Measurements from ENCODE around the gene BLACAT1. TPM values are rescaled to one million over a fixed set of nuclear protein-coding genes. Genes with fewer than 3 reads are reported as not detected.
"Not testable (repeated sequence)": the region's sequence is repeated elsewhere in the genome, so short reads cannot be mapped to it uniquely, and the experiment has no call there.

Gene BLACAT1
- polyA plus RNA-seq, 5 donors, result 3.3 to 6.3 (median 4.5) TPM

DNA sequence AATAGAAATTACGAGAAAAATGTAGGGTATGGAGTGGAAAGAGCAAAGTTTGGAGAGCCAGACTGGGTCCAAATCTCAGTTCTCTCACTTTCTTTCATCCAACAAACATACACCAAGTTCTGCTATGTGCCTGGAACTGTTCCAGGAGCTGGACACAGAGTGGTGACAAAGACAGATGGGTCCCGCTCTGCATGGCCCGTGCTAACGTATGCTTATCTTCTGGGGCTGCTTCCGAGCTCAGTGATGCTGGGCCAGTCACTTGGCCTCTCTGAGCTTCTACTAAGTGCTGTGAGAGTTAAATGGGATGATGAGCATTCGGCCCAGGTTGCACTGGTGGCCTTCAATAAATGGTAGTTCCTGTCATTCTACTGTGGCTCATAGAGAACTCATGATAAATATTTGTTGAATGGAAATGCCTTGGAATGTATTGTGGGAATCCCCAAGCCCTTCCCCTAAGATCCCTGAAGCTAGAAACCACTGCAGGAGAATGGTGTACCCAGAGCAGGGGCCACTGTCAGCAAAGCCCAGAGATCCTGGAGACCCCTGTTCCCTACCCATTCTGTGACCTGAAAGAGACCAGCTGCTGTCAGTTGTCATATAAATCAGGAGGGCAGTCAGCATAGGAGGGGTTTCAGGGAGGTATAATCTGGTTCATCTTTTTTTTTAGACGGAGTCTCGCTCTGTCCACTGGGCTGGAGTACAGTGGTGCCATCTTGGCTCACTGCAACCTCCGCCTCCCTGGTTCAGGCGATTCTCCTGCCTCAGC is 37.8 kb downstream of the BLACAT1 start:
- no peak for DNase-seq

DNA sequence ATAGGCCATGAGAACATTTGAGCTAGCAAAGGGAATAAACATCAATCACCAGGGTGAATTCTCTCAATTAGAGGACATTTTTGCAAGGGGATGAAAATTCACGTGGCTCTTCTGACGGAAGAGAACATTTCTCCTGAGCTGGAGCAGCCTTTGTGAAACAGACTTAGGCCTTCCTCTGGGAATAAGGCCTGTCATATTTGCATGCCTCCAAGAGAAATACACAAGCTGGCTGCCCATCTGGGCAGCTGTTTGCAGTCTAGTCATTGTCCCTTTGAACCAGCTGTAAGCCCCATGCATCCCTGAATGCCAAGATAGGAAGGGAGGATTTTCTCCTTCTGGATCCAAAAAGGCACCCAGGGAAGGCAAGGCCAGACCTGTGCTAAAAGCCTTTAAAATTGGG is 39.5 kb downstream of the BLACAT1 start:
- DNase-seq, result peak; percentile 24 to 31

DNA sequence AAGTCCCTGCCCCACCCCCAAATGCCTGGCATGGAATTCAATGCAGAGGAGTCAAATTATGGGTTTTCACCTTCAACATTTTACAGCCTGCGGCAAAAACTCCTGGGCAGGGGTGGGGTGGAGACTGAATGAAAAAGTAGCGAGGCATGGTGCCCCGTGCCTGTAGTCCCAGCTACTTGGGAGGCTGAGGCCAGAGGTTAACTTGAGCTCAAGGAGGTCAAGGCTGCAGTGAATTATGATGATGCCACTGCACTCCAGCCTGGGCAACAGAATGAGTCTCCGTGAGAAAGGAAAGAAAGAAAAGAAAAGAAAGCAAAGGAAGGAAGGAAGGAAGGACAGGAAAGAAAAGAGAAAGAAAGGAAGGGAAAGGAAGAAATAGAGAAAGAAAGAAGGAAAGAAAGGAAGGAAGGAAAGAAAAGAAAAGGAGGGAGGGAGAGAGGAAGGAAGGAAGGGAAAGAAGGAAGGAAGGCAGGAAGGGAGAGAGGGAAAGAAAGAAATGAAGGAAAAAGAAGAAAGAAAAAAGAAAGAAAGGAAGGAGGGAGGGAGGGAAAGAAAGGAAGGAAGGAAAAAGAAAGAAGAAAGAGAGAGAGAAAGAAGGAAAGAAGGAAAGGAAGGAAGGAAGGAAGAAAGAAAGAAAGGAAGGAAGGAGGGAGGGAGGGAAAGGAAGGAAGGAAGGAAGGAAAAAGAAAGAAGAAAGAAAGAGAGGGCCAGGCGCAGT is 45.1 kb downstream of the BLACAT1 start:
- DNase-seq, result no peak

DNA sequence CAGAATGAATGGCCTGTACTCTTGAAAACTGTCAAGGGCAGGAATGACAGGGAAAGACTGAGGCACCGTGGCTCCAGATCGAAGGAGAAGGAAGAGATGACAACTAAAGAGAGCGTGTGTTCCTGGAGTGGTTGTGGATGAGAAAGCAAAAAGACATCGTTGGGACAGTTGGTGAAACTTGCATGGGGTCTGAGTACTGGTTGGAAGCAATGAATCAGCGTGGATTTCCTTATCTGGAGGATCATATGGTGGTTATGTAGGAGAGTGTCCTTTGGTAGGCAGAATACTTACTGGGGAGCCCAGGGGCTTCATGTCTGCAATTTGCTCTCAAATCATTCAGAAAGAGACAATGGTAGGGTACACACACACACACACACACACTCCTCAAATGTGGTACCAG is 47.9 kb downstream of the BLACAT1 start:
- no peak for DNase-seq

DNA sequence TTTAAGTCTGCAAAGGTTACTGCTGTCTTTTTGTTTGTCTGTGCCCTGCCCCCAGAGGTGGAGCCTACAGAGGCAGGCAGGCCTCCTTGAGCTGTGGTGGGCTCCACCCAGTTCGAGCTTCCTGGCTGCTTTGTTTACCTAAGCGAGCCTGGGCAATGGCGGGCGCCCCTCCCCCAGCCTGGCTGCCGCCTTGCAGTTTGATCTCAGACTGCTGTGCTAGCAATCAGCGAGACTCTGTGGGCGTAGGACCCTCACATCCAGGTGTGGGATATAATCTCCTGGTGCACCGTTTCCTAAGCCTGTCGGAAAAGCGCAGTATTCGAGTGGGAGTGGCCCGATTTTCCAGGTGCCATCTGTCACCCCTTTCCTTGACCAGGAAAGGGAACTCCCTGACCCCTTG is 49.6 kb downstream of the BLACAT1 start:
- not testable (repeated sequence) for DNase-seq

Other genes with a start within 250 kb of the BLACAT1 start
- gene DSTYK, start 244.3 kb downstream of the BLACAT1 start, polyA plus RNA-seq (ENCODE audit: insufficient read depth in 1 of 5, insufficient read length in 5 of 5, low replicate concordance in 1 of 5), result 10 to 100 TPM; 13.2 to 18.2 (median 16.1) TPM
- 10 to 100 TPM in 4 of 5 donors, 1 to 10 TPM in 1; 7.8 to 21.5 (median 12.3) TPM for gene TMCC2, start 228.1 kb downstream of the BLACAT1 start, polyA plus RNA-seq (ENCODE audit: insufficient read depth in 1 of 5, insufficient read length in 5 of 5, low replicate concordance in 1 of 5)
- 10 to 100 TPM in 1 of 5 donors, 1 to 10 TPM in 4; 6.0 to 10.5 (median 7.9) TPM for gene NUAK2, start 134.3 kb downstream of the BLACAT1 start, polyA plus RNA-seq (ENCODE audit: insufficient read depth in 1 of 5, insufficient read length in 5 of 5, low replicate concordance in 1 of 5)
- 1 to 10 TPM in 1 of 5 donors, under 1 TPM in 4; 0.56 to 1.3 (median 0.77) TPM for gene KLHDC8A, start 99.1 kb downstream of the BLACAT1 start, polyA plus RNA-seq (ENCODE audit: insufficient read depth in 1 of 5, insufficient read length in 5 of 5, low replicate concordance in 1 of 5)
- 1 to 10 TPM; 1.8 to 4.5 (median 3.8) TPM for gene LEMD1, start 34.0 kb downstream of the BLACAT1 start, polyA plus RNA-seq (ENCODE audit: insufficient read depth in 1 of 5, insufficient read length in 5 of 5, low replicate concordance in 1 of 5)
- 10 to 100 TPM; 16.2 to 27.8 (median 20.6) TPM for gene CDK18, start 48.6 kb upstream of the BLACAT1 start, polyA plus RNA-seq (ENCODE audit: insufficient read depth in 1 of 5, insufficient read length in 5 of 5, low replicate concordance in 1 of 5)
- 10 to 100 TPM; 19.2 to 27.7 (median 26.7) TPM for gene ELK4, start 176.0 kb upstream of the BLACAT1 start, polyA plus RNA-seq (ENCODE audit: insufficient read depth in 1 of 5, insufficient read length in 5 of 5, low replicate concordance in 1 of 5)
- gene SLC45A3, start 224.5 kb upstream of the BLACAT1 start, polyA plus RNA-seq (ENCODE audit: insufficient read depth in 1 of 5, insufficient read length in 5 of 5, low replicate concordance in 1 of 5), result 1 to 10 TPM; 6.2 to 9.1 (median 8.6) TPM